Neutrophil (primary cell): Measurements from ENCODE around the gene CCDC172.
"Not testable (repeated sequence)": the region's sequence is repeated elsewhere in the genome, so short reads cannot be mapped to it uniquely, and the experiment has no call there.

Experiments
- H3K27ac ChIP-seq: fragments of 200-600 bp; sonication (generic); 2 replicates; pipeline ENCODE4 v1.5.1; 2016; ENCODE audit warnings: mild to moderate bottlenecking, moderate library complexity
- H3K27me3 ChIP-seq: fragments of 200-600 bp; sonication (generic); 2 replicates; pipeline ENCODE4 v1.6.0; 2016; ENCODE audit warnings: mild to moderate bottlenecking
- H3K36me3 ChIP-seq: fragments of 200-600 bp; sonication (generic); 2 replicates; pipeline ENCODE4 v1.5.1; 2017
- H3K4me1 ChIP-seq, 2 experiments: fragments of 200-600 bp in 1 of 2; sonication (generic) in 1 of 2; 1 replicate in 1 of 2; 2 replicates in 1 of 2; pipeline versions ENCODE4 v1.5.1 to v1.6.1; 2013 to 2016; ENCODE audit warnings: low read depth in 1 of 2, low read length in 1 of 2, mild to moderate bottlenecking in 1 of 2, moderate library complexity in 1 of 2; ENCODE audit not compliant: control insufficient read depth in 1 of 2, insufficient read depth in 1 of 2
- H3K4me3 ChIP-seq, 2 experiments: fragments of 200-600 bp in 1 of 2; sonication (generic) in 1 of 2; 1 replicate in 1 of 2; 2 replicates in 1 of 2; pipeline ENCODE4 v1.5.1; 2013 to 2016; ENCODE audit warnings: low read depth in 1 of 2, low read length in 1 of 2, mild to moderate bottlenecking in 1 of 2, moderate library complexity in 1 of 2
- H3K9me3 ChIP-seq: fragments of 200-600 bp; sonication (generic); 2 replicates; pipeline ENCODE4 v1.5.1; 2016
- TF ChIP-seq, protein P1 (sequence below): fragments of 200-600 bp; sonication (generic); IDR thresholded peaks from 2 replicates; pipeline ENCODE4 v1.5.1; 2016; ENCODE audit warnings: antibody characterized with exemption

The CCDC172 gene

DNA sequence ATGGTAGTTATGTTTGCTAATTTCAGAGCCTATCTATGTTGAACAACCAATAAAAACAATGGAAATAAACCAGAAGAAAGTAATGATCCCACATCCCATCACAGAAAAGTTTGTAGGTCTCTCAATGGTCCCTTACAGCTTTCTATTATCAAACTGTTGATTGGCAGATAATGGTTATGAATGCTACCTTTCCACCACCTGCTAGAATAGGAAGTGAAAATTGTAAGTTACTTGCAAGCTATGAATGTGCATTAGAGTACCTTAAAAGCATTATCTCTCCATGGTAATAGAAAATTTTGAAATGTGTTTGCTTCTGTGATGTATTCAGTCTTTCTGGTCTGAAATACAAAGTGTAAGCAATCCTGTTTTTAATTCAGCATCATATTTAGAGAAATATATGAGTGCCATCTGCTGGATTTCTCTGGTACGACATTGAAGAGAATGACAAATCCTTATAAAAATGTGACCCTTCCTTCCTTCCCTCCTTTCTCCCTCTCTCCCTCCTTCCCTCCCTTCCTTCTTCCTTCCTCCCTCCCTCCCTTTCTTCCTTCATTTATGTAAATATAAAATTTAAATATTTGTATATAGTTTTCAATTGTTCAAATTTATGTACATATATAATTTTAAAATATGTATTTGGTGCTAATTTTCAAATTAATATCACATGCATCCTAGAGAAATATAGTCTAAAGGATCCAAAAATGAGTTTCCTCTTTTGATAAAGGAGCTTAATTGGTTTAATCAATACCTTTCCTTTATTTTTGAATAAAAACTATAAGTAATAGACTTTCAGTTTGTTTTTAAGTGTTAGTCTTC lies 62.0 kb downstream of the CCDC172 start:
- no peaks in the 10 kb centered on the region for H3K27me3 ChIP-seq
- no peaks in the 10 kb centered on the region for H3K36me3 ChIP-seq
- H3K4me3 ChIP-seq = no peak overlapping the region
- H3K9me3 ChIP-seq = no peaks in the 10 kb centered on the region
- no peak overlapping the region for H3K27ac ChIP-seq
- TF ChIP-seq, protein P1, sequence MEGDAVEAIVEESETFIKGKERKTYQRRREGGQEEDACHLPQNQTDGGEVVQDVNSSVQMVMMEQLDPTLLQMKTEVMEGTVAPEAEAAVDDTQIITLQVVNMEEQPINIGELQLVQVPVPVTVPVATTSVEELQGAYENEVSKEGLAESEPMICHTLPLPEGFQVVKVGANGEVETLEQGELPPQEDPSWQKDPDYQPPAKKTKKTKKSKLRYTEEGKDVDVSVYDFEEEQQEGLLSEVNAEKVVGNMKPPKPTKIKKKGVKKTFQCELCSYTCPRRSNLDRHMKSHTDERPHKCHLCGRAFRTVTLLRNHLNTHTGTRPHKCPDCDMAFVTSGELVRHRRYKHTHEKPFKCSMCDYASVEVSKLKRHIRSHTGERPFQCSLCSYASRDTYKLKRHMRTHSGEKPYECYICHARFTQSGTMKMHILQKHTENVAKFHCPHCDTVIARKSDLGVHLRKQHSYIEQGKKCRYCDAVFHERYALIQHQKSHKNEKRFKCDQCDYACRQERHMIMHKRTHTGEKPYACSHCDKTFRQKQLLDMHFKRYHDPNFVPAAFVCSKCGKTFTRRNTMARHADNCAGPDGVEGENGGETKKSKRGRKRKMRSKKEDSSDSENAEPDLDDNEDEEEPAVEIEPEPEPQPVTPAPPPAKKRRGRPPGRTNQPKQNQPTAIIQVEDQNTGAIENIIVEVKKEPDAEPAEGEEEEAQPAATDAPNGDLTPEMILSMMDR = no peak
- H3K4me1 ChIP-seq = no peaks in the 10 kb centered on the region

DNA sequence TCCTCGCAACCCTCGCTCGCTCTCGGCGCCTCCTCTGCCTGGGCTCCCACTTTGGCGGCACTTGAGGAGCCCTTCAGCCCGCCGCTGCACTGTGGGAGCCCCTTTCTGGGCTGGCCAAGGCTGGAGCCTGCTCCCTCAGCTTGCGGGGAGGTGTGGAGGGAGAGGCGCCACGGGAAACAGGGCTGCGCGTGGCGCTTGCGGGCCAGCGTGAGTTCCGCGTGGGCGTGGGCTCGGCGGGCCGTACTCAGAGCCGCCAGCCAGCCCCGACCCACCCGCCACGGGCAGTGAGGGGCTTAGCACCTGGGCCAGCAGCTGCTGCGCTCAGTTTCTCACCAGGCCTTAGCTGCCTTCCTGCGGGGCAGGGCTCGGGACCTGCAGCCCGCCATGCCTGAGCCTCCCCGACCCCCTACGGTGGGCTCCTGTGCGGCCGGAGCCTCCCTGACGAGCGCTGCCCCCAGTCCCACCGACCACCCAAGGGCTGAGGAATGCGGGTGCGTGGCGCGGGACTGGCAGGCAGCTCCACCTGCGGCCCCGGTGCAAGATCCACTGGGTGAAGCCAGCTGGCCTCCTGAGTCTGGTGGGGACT lies 69.1 kb downstream of the CCDC172 start:
- not testable (repeated sequence) for H3K9me3 ChIP-seq, H3K4me1 ChIP-seq, H3K27me3 ChIP-seq, H3K27ac ChIP-seq, H3K4me3 ChIP-seq, H3K36me3 ChIP-seq

DNA sequence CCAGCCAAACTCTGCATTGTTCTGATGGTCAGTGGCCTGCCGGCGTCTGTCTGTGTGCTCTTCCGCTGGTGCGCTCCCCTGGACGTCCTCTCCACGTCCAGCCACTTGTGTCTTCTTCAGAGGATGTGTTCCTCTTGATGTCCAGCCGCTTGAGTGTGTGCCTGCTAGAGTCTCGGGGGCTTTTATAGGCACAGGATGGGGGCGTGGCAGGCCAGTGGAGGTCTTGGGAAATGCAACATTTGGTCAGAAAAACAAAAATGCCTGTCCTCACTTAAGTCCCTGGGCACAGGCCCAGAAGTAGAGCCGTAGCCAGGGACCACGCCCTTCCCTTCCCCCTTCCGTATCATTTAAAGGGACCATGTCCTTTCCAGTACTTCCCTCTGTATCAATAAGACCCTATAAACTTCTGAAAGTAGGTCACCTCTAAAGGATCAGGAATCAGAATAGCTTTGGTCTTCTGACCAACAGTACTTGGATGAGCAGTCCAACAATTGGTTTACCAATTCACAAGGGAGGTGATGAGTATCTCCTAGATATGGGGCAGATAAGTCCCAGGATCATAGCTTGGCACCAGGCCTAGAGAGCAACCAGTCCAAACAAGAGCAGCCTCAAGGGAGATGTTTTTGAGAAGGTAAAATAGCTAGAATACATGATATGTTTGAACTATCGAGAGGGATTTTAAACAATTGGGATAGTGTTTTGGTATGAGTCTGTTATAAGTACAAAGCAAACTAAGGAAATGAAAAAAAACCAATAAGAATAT lies 71.2 kb downstream of the CCDC172 start:
- H3K4me3 ChIP-seq = no peak overlapping the region
- H3K9me3 ChIP-seq = no peaks in the 10 kb centered on the region
- H3K27me3 ChIP-seq = no peaks in the 10 kb centered on the region
- TF ChIP-seq, protein P1 = no peak
- H3K4me1 ChIP-seq = no peaks in the 10 kb centered on the region
- H3K27ac ChIP-seq = no peak overlapping the region
- H3K36me3 ChIP-seq = no peaks in the 10 kb centered on the region

DNA sequence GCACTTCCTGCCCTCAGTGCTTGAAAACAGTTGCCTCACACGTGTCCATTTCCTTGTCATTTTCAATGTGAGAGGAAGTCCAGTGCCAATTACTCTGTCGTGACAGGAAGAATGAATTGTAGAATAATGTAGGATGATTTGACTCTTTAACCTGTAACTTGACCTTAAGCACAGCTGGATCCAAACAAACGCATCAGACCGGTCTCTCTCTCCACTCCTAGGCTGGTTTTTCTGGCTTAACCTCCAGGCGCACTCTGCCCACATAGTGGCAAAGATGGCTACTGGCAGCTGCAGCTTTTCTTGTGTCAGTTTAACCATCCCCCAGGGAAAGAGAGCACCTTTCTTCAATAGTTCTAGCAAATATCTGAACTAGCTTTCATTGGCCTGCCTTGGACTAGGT lies 74.0 kb downstream of the CCDC172 start:
- Histone ChIP-seq H3K4me1 (no peaks in the 10 kb centered on the region), H3K27ac (no peak overlapping the region), H3K4me3 (no peak overlapping the region), H3K36me3 (no peaks in the 10 kb centered on the region), H3K27me3 (no peaks in the 10 kb centered on the region), H3K9me3 (no peaks in the 10 kb centered on the region)
- TF ChIP-seq, protein P1 = no peak

DNA sequence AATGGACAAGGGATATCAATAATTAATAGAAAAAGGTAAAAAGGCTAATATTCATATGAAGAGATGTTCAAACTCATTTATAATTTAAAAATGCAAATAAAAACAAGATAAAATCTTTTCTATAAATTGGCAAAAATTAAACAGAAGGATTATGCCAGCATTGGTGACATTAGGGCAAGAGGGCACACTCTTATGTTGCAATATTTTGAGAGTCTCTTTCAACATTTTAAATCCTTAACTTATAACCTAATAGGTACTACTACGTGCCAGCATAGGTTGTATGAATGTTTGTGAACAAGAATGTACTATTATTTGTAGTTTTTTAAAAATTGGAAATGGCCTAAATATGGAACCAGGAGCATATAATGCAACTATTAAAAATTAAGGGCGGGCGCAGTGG lies 78.6 kb downstream of the CCDC172 start:
- TF ChIP-seq, protein P1 = no peak
- H3K4me1 ChIP-seq = no peaks in the 10 kb centered on the region
- H3K4me3 ChIP-seq = no peak overlapping the region
- no peaks in the 10 kb centered on the region for H3K9me3 ChIP-seq
- H3K27me3 ChIP-seq = no peaks in the 10 kb centered on the region
- H3K27ac ChIP-seq = no peak overlapping the region
- no peaks in the 10 kb centered on the region for H3K36me3 ChIP-seq
